A549 (cell line): ENCODE results near the gene PLCB4. TPM values are rescaled to one million over a fixed set of nuclear protein-coding genes. Genes with fewer than 3 reads are reported as not detected.

Experiments used
- ATAC-seq, 2 experiments: fragments of 200-7000 bp in 1 of 2; fragments of >200 bp in 1 of 2; cut with Nextera tagmentation in 1 of 2; cut with Tn5 transposase in 1 of 2; 3 replicates each; pipeline versions ENCODE4 v1.8.0 to v1.9.1; 2018 to 2020; ENCODE audit warnings: mild to moderate bottlenecking in 1 of 2, moderate library complexity in 1 of 2
- CTCF ChIA-PET: fragments of 300-600 bp; sonication (Branson Sonifier 250); formaldehyde crosslinking; extraction: SDS; loops from one replicate; lab custom pipeline; 2021; ENCODE audit warnings: antibody characterized with exemption, inconsistent platforms; lab: Yijun Ruan, JAX
- POLR2A ChIA-PET: fragments of 350-600 bp; formaldehyde crosslinking; extraction: SDS; loops from one replicate; lab custom pipeline; 2021; ENCODE audit warnings: antibody characterized with exemption, inconsistent platforms; lab: Yijun Ruan, JAX
- DNase-seq, 2 experiments: peaks; one replicate each; pipeline versions ENCODE4 v3.0.0 to v3.0.0-alpha.2; 2011 to 2016; ENCODE audit warnings: low read depth in 1 of 2, low spot score in 1 of 2
- FAIRE-seq: peaks from 2 replicates; lab custom pipeline; 2011; peaks lifted over from hg19 to GRCh38; lab: Jason Lieb, UNC
- H3K27ac ChIP-seq, 2 experiments: fragments of >200 bp; sonication (Bioruptor Twin); formaldehyde crosslinking; 3 replicates each; pipeline ENCODE4 v1.5.1; 2016 to 2017
- H3K4me1 ChIP-seq: fragments of >200 bp; sonication (Bioruptor Twin); formaldehyde crosslinking; 3 replicates; pipeline ENCODE4 v1.6.1; 2016
- H3K4me2 ChIP-seq: fragments of >200 bp; sonication (Bioruptor Twin); formaldehyde crosslinking; 3 replicates; pipeline ENCODE4 v1.6.1; 2016
- H3K4me3 ChIP-seq: fragments of >200 bp; sonication (Bioruptor Twin); formaldehyde crosslinking; 3 replicates; pipeline ENCODE4 v1.5.1; 2016
- H3K9me3 ChIP-seq: fragments of >200 bp; sonication (Bioruptor Twin); formaldehyde crosslinking; 3 replicates; pipeline ENCODE4 v1.6.1; 2016
- ATOH8 ChIP-seq: fragments of 250-450 bp; sonication (Bioruptor Pico); IDR thresholded peaks from 2 replicates; pipeline ENCODE4 v1.5.0; 2020; ENCODE audit warnings: low read depth, mild to moderate bottlenecking, moderate library complexity
- BCL3 ChIP-seq: fragments of >200 bp; sonication (Bioruptor Twin); formaldehyde crosslinking; IDR thresholded peaks from 3 replicates; pipeline ENCODE4 v1.6.1; 2016
- CEBPB ChIP-seq, 2 experiments: fragments of >200 bp in 1 of 2; sonication (Bioruptor Twin) in 1 of 2; formaldehyde crosslinking in 1 of 2; IDR thresholded peaks; 2 replicates each; pipeline ENCODE4 v1.6.1; 2012 to 2016
- EHF ChIP-seq: fragments of 250-450 bp; sonication (Bioruptor Pico); IDR thresholded peaks from 2 replicates; pipeline ENCODE4 v1.5.0; 2020; ENCODE audit warnings: mild to moderate bottlenecking
- FOXS1 ChIP-seq: fragments of 250-450 bp; sonication (Bioruptor Pico); IDR thresholded peaks from 2 replicates; pipeline ENCODE4 v1.5.0; 2020; ENCODE audit warnings: mild to moderate bottlenecking, moderate library complexity
- HOXB13 ChIP-seq: fragments of 250-450 bp; sonication (Bioruptor Pico); IDR thresholded peaks from 2 replicates; pipeline ENCODE4 v1.5.0; 2020; ENCODE audit warnings: low read depth, mild to moderate bottlenecking, moderate library complexity
- HOXB5 ChIP-seq: fragments of 250-450 bp; sonication (Bioruptor Pico); IDR thresholded peaks from 2 replicates; pipeline ENCODE4 v1.5.0; 2020; ENCODE audit warnings: mild to moderate bottlenecking, moderate library complexity
- JUN ChIP-seq, 2 experiments: fragments of >200 bp; sonication (Bioruptor Twin); formaldehyde crosslinking; IDR thresholded peaks; 2 replicates in 1 of 2; 3 replicates in 1 of 2; pipeline ENCODE4 v1.6.1; 2016 to 2017
- KDM1A ChIP-seq: fragments of 200-600 bp; sonication (generic); IDR thresholded peaks from 2 replicates; pipeline ENCODE4 v1.6.1; 2016; ENCODE audit warnings: low read depth, mild to moderate bottlenecking
- KDM5A ChIP-seq: fragments of 200-600 bp; sonication (generic); IDR thresholded peaks from 2 replicates; pipeline ENCODE4 v1.6.1; 2016; ENCODE audit warnings: antibody characterized with exemption, mild to moderate bottlenecking
- MAZ ChIP-seq: fragments of 150-350 bp; IDR thresholded peaks from 2 replicates; pipeline ENCODE4 v1.6.1; 2014; ENCODE audit warnings: antibody characterized with exemption, low read depth, low read length, borderline replicate concordance
- NR3C1 ChIP-seq: fragments of >200 bp; sonication (Bioruptor Twin); formaldehyde crosslinking; IDR thresholded peaks from 3 replicates; pipeline ENCODE4 v1.6.1; 2017
- POLR2A ChIP-seq: IDR thresholded peaks from 2 replicates; pipeline ENCODE4 v1.6.1; 2012; ENCODE audit warnings: mild to moderate bottlenecking, low read length
- POLR2AphosphoS2 ChIP-seq: conservative IDR thresholded peaks from 2 replicates; pipeline ENCODE4 v1.6.1; 2012; ENCODE audit warnings: low read length, improper control_type of control experiment, inconsistent platforms
- RAD21 ChIP-seq, 2 experiments: fragments of >200 bp in 1 of 2; sonication (Bioruptor Twin) in 1 of 2; formaldehyde crosslinking in 1 of 2; IDR thresholded peaks in 1 of 2; conservative IDR thresholded peaks in 1 of 2; 2 replicates in 1 of 2; 3 replicates in 1 of 2; pipeline ENCODE4 v1.6.1; 2012 to 2018; ENCODE audit warnings: inconsistent platforms in 1 of 2
- RARB ChIP-seq: fragments of 250-450 bp; sonication (Bioruptor Pico); IDR thresholded peaks from 2 replicates; pipeline ENCODE4 v1.8.0; 2021; ENCODE audit warnings: mild to moderate bottlenecking, moderate library complexity
- REST ChIP-seq: fragments of 200-600 bp; sonication (generic); IDR thresholded peaks from 2 replicates; pipeline ENCODE4 v1.6.1; 2016; ENCODE audit warnings: antibody characterized with exemption, mild to moderate bottlenecking, moderate library complexity
- RFX5 ChIP-seq: fragments of 450-650 bp; IDR thresholded peaks from 2 replicates; pipeline ENCODE4 v1.7.1; 2014; ENCODE audit warnings: antibody characterized with exemption, mild to moderate bottlenecking, moderate library complexity
- SMC3 ChIP-seq: fragments of >200 bp; sonication (Bioruptor Twin); formaldehyde crosslinking; IDR thresholded peaks from 3 replicates; pipeline ENCODE4 v1.6.1; 2018; ENCODE audit warnings: inconsistent platforms
- SREBF2 ChIP-seq: fragments of 450-650 bp; IDR thresholded peaks from 2 replicates; pipeline ENCODE4 v1.6.1; 2014; ENCODE audit warnings: mild to moderate bottlenecking, moderate library complexity
- ZC3H11A ChIP-seq: fragments of 450-650 bp; IDR thresholded peaks from 2 replicates; pipeline ENCODE4 v1.6.1; 2014; ENCODE audit warnings: antibody characterized with exemption, mild to moderate bottlenecking
- ZFP36 ChIP-seq: fragments of 450-650 bp; IDR thresholded peaks from 2 replicates; pipeline ENCODE4 v1.6.1; 2014; ENCODE audit warnings: borderline replicate concordance; ENCODE audit not compliant: partially characterized antibody
- WGBS: methylation state at CpG from one replicate; pipeline ENCODE4 v1.1.6; 2017; ENCODE audit errors: missing lambda C conversion rate; 5-methylcytosine and 5-hydroxymethylcytosine counted together
- polyA plus RNA-seq, 4 experiments: library from polyadenylated mRNA; depleted of rRNA in 3 of 4; stranded (reverse); fragments of >200 nt; fragmentation: RNase III in 1 of 4; extraction: RNeasy Plus Mini Kit Qiagen cat#74134 plus additional on column Dnase treatment in 1 of 4; gene quantifications; 2 replicates in 3 of 4; 3 replicates in 1 of 4; pipeline ENCODE4 v1.2.3, GENCODE V29; 2011 to 2017
- TF ChIP-seq, protein P1 (sequence below): fragments of 150-350 bp; IDR thresholded peaks from 2 replicates; pipeline ENCODE4 v1.6.1; 2014; ENCODE audit warnings: low read depth, mild to moderate bottlenecking, low read length
- TF ChIP-seq, protein P2 (sequence below): fragments of >200 bp; sonication (Bioruptor Twin); formaldehyde crosslinking; IDR thresholded peaks from 2 replicates; pipeline ENCODE4 v1.6.1; 2016

PLCB4 gene
- polyA plus RNA-seq, 2 of the 4 experiments (the other 2 are of a cell fraction), result 17.1 to 32.1 TPM

DNA sequence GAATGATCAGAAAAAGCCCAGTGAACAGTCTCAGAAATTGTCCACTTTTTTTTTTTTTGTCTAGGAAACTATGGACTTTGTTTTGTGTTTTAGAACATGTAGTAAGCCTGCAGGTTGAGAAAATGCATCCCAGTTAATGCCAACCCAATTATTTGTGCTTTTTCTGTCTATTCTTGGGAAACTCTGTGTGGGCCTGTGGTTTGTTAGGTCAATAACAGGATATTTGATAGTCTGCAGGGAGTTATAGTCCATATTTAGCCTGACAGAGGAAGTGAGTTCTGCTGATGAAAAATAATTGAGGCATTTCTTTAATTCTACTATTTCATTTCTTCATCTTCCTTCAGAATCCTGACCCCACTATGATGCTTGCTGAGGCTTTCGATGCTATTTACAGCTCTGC lies 291.5 kb downstream of the PLCB4 start:
- H3K27ac ChIP-seq, result no peak overlapping the region; a peak in 1 of 6 replicates
- FAIRE-seq, result no peak
- DNase-seq, result no peak
- no peak overlapping the region for H3K4me2 ChIP-seq
- H3K9me3 ChIP-seq, result no peaks in the 10 kb centered on the region
- no peak overlapping the region for H3K4me3 ChIP-seq
- ATAC-seq, result no peak
- WGBS, result 93% methylated on average over 1 of the region's 1 CpG
- ChIA-PET CTCF (interaction anchor here (0.6 to 5.5 kb wide), 59 partner anchors 8 to 656 kb away, joined by 3 to 71 read pairs (median 6); partner anchors contain the start of gene PLCB4), POLR2A (no interaction called here)
- H3K4me1 ChIP-seq, result peaks cover 8% of the 10 kb centered on the region; the same call in 2 of the 3 replicates
- TF ChIP-seq RFX5 (no peak), HOXB5 (CRISPR knock-in tag) (no peak), SMC3 (no peak), MAZ (no peak), KDM5A (no peak), JUN (IDR thresholded peaks at IDR 0.05) (no peak), RARB (CRISPR knock-in tag) (no peak), FOXS1 (CRISPR knock-in tag) (no peak), EHF (no peak)

DNA sequence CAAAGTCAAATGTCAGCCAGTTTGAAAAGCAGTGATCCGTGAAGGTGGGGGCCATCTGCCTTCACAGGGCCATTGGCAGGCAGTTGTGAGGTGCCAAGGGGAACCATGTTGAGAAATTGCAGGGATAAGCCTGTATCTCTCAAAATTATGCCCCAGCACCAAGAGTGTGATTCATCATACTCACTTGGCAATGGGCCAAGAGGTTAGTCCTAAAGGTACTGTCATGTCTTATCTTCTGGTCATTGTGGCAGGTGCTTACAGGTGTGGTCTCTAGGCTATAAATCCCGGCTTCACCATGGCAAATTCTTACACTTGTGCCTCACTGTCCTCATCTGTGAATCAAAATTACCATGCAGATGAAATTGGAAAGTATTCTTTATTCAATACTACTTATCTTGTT lies 294.8 kb downstream of the PLCB4 start:
- no peak overlapping the region for H3K27ac ChIP-seq
- WGBS, result 89% methylated on average over 2 of the region's 2 CpGs
- no peaks in the 10 kb centered on the region for H3K9me3 ChIP-seq
- H3K4me3 ChIP-seq, result no peak overlapping the region
- no peak for ATAC-seq
- no peak for FAIRE-seq
- TF ChIP-seq POLR2AphosphoS2 (no peak), KDM1A (no peak), SMC3 (no peak), BCL3 (no peak), CEBPB (IDR thresholded peaks at IDR 0.05) (no peak), ZC3H11A (no peak), RAD21 (conservative IDR thresholded peaks at IDR 0.05 in 1 of 2, IDR thresholded peaks at IDR 0.05 in 1 of 2) (no peak), ZFP36 (no peak), POLR2A (no peak), HOXB13 (CRISPR knock-in tag) (no peak), NR3C1 (no peak), ATOH8 (CRISPR knock-in tag) (no peak), REST (no peak), JUN (IDR thresholded peaks at IDR 0.05) (no peak), SREBF2 (no peak), HOXB5 (CRISPR knock-in tag) (no peak)
- TF ChIP-seq, protein P1, sequence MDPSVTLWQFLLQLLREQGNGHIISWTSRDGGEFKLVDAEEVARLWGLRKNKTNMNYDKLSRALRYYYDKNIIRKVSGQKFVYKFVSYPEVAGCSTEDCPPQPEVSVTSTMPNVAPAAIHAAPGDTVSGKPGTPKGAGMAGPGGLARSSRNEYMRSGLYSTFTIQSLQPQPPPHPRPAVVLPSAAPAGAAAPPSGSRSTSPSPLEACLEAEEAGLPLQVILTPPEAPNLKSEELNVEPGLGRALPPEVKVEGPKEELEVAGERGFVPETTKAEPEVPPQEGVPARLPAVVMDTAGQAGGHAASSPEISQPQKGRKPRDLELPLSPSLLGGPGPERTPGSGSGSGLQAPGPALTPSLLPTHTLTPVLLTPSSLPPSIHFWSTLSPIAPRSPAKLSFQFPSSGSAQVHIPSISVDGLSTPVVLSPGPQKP, result no peak
- TF ChIP-seq, protein P2, sequence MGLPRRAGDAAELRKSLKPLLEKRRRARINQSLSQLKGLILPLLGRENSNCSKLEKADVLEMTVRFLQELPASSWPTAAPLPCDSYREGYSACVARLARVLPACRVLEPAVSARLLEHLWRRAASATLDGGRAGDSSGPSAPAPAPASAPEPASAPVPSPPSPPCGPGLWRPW, result no peak
- TF ChIP-seq, all 56 proteins: peak for 0
- peaks cover 8% of the 10 kb centered on the region; the same call in 2 of the 3 replicates for H3K4me1 ChIP-seq
- H3K4me2 ChIP-seq, result no peak overlapping the region
- POLR2A ChIA-PET, result no interaction called here
- DNase-seq, result no peak
- CTCF ChIA-PET, result interaction anchor here (2.5 to 2.6 kb wide), 3 partner anchors 29 to 574 kb away, joined by 11 to 17 read pairs (median 12); no protein-coding TSS in a partner anchor
